Measurements from ENCODE around the gene RASSF3. TPM values are rescaled to one million over a fixed set of nuclear protein-coding genes. Genes with fewer than 3 reads are reported as not detected.
A peak's percentile ranks its signal among the peaks of the same experiment; 100 is the strongest.

Gene RASSF3
- total RNA-seq, 2 experiments from 2014 or later, result 81.3 to 83.7 TPM

DNA sequence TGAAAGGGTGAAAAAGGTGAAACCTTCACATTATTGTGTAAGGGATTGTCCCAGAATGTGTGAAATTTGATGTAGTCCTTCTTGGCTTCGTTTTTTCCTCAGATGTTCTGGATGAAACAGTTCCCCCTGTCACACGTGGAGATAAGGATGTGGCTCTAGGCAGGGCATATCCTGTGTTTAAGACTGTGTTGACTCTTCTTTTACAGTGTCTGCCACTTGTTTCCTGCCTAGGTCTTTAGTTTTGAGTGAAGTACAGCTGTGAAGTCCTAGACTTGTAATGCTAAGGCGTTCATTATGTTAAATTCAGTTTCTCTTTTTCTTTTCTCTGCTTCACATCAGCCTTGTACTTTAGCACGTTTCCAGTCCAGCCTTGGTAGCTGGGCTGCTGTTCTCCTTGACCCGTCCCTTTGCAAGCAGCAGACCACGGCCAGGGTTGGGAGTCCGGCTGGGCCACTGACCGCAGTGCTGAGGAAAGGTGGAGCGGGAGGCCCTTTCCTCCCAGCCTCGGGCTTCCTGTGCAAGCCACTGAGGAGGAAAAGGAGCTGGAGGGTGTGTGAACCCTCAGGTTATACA, 59.1 kb downstream of the RASSF3 start:
- Mint-ChIP-seq H3K36me3 (ENCODE audit: low read depth) (peaks cover 30% of the 10 kb centered on the region), H3K4me1 (peaks cover 92% of the 10 kb centered on the region), H3K27ac (peak overlapping the region; percentile 98), H3K4me3 (peak overlapping the region; percentile 82), H3K27me3 (no peaks in the 10 kb centered on the region), H3K9me3 (no peaks in the 10 kb centered on the region)
- peak; percentile 60 for DNase-seq
- ChIA-PET POLR2A (interaction anchor here (0.6 to 10.0 kb wide), 17 partner anchors 9 to 500 kb away, joined by 3 to 301 read pairs (median 4); partner anchors contain the start of genes LEMD3, RASSF3 and XPOT), CTCF (interaction anchor here (0.5 to 4.0 kb wide), 19 partner anchors 9 to 1589 kb away, joined by 3 to 92 read pairs (median 4); no protein-coding TSS in a partner anchor)

DNA sequence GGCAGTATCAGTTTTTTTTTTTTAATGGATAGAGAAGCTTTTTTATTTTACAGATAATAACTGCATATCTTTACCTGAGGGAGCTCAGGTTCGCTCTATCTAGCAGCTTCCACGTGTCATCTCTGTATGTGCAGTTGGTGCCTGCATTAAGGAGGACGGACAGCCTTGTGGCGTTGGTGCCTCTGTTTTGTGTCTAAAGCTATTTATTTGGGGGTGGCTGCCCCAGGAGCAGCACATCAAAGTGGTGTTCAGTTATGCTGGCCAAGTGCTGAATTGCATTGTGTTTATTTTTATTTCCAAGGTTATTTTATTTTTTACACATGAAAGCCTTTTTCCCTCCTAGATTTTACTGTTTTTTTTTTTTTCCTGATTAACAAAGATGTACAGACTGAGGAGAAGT, 59.7 kb downstream of the RASSF3 start:
- Mint-ChIP-seq H3K36me3 (ENCODE audit: low read depth) (peaks cover 30% of the 10 kb centered on the region), H3K27ac (peak overlapping the region; percentile 98), H3K27me3 (no peaks in the 10 kb centered on the region), H3K4me3 (peak overlapping the region; percentile 82), H3K4me1 (peaks cover 93% of the 10 kb centered on the region), H3K9me3 (no peaks in the 10 kb centered on the region)
- POLR2A ChIA-PET, result interaction anchor here (0.6 to 10.0 kb wide), 17 partner anchors 9 to 500 kb away, joined by 3 to 301 read pairs (median 4); partner anchors contain the start of genes LEMD3, RASSF3 and XPOT
- DNase-seq, result no peak
- CTCF ChIA-PET, result interaction anchor here (0.6 to 4.0 kb wide), 15 partner anchors 9 to 1589 kb away, joined by 3 to 92 read pairs (median 5); no protein-coding TSS in a partner anchor

DNA sequence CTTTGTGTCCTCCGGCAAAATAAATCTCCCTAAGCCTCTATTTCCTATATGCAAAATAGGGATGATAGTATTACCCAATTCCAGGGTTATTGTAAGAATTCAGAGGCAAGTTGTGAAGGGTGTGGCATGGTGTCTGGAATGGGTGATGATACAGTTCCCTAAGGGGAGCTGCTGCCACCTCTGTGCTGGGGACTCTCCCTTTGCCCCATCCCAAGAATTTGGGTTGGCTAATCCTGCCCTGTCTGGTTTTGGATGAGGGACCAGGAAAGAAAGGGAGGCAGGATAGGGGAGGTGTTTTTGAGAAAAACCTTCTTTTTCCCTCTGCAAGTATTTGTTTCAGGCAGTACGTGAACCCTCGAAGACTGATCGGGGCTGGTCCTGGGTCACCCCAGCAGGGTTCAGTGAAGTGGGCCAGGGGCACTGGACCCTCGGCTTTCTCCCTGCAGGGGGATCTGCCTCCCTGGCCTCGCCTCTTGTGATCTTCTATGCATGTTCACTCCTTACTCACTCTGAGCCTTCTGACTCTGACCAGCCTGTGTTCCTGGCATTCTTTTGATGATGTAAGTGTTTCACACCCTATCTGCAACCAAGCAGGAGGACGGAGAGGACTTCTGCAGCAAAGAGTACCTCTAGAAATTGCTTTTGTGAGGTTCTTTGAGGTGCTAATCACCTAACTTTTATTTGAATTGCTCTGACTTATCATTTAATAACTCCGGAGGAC, 60.8 kb downstream of the RASSF3 start:
- Mint-ChIP-seq H3K9me3 (no peaks in the 10 kb centered on the region), H3K4me1 (peaks cover 93% of the 10 kb centered on the region), H3K4me3 (peak overlapping the region; percentile 82), H3K27me3 (no peaks in the 10 kb centered on the region), H3K36me3 (ENCODE audit: low read depth) (peaks cover 33% of the 10 kb centered on the region), H3K27ac (peak overlapping the region; percentile 98)
- DNase-seq, result peak; percentile 41
- ChIA-PET CTCF (interaction anchor here (2.7 to 4.0 kb wide), 3 partner anchors 9 to 26 kb away, joined by 13 to 92 read pairs (median 32); no protein-coding TSS in a partner anchor), POLR2A (interaction anchor here (1.1 to 10.0 kb wide), 5 partner anchors 10 to 101 kb away, joined by 3 to 301 read pairs (median 38); partner anchors contain the start of gene RASSF3)

DNA sequence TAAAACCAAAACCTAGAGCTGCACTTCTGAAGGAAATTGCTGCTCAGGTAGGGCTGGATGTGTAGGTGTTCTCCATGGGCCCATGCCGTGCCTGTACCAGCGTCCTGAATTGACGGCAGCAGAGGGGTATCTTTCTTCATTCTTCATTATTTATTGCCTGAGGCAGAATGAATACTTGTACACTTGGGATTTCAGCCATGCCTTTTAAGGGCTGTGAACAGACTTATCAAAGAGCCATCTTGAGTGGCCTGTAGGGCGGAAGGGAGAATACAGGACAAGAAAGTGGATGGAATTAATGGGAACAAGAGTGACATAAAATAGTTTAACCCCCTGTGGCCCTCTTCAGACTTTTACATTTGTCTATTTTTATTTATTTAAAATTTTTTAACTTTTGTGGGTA, 61.4 kb downstream of the RASSF3 start:
- Mint-ChIP-seq H3K9me3 (no peaks in the 10 kb centered on the region), H3K4me1 (peaks cover 91% of the 10 kb centered on the region), H3K27ac (peak overlapping the region; percentile 98), H3K4me3 (peak overlapping the region; percentile 82), H3K27me3 (no peaks in the 10 kb centered on the region), H3K36me3 (ENCODE audit: low read depth) (peaks cover 31% of the 10 kb centered on the region)
- DNase-seq, result no peak
- POLR2A ChIA-PET, result interaction anchor here (1.0 to 10.0 kb wide), 3 partner anchors 9 to 109 kb away, joined by 3 to 301 read pairs (median 38); partner anchors contain the start of gene RASSF3
- CTCF ChIA-PET, result interaction anchor here (1.2 kb wide), 1 partner anchor 12 kb away, joined by 3 read pairs; no protein-coding TSS in a partner anchor

DNA sequence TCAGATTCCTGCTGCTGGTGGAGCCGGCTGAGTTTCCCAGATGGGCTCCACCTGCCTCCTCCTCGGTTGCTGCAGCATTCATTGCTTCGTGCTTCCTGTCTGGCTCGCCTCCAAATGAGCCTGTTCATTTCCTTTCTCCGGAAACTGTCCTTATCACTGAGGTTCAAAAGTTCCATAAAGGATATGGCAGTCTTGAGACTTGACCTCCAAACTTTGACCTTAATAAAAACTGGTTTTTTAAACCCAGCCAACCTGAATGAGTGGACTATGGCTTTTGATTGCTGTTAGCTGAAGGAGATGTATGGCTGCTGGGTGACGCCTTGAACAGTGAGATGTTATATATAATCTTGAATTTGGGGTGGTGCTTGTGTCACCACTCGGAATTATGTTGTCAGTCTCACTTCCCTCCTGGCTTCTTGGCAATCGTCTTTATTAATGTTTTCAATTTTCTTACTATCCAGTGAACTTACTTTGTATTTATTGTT, 62.7 kb downstream of the RASSF3 start:
- Mint-ChIP-seq H3K36me3 (ENCODE audit: low read depth) (peaks cover 35% of the 10 kb centered on the region), H3K4me3 (peak overlapping the region; percentile 33), H3K27ac (peak overlapping the region; percentile 99), H3K27me3 (no peaks in the 10 kb centered on the region), H3K9me3 (no peaks in the 10 kb centered on the region), H3K4me1 (peaks cover 91% of the 10 kb centered on the region)
- POLR2A ChIA-PET, result interaction anchor here (2.0 to 10.0 kb wide), 3 partner anchors 8 to 63 kb away, joined by 9 to 301 read pairs (median 38); partner anchors contain the start of gene RASSF3
- DNase-seq, result no peak
- CTCF ChIA-PET, result interaction anchor here (0.7 to 1.5 kb wide), 5 partner anchors 11 to 64 kb away, joined by 3 to 4 read pairs (median 3); no protein-coding TSS in a partner anchor

DNA sequence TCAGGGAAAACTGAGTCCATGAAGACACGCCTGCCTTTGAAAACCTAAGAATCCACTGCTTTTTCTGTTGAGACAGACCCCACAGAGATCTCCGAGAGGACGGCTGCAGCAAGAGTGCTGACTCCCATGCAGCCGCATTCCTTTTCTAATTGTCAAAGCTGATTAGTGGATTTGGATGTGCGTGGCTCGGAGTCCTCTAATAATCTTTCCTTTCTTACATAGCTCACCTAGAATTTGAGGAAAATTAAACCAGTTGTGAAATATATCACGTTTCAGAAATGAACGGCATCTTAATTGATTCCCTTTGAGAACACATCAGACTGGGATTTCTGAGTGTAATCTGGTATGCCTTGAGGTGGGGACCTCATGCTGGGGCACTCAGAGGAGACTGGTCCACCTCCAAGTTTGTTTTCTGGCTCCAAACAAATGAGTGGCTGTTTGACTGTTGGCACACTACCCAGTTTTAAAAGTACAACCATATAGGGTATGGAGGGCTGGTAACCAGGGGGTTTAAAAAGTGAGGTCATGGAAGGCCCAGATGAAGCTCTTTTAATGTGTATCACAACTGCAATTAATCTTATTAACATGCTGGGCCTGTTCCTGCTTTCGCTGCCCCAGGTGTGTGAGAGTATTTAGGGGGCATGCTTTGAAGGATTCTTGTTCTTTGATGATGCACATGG, 63.3 kb downstream of the RASSF3 start:
- DNase-seq, result no peak
- H3K36me3 Mint-ChIP-seq (ENCODE audit: low read depth), result peaks cover 32% of the 10 kb centered on the region
- no peak overlapping the region for H3K4me3 Mint-ChIP-seq
- ChIA-PET POLR2A (interaction anchor here (0.9 to 10.0 kb wide), 6 partner anchors 7 to 64 kb away, joined by 3 to 301 read pairs (median 7); partner anchors contain the start of gene RASSF3), CTCF (interaction anchor here (1.1 to 1.5 kb wide), 4 partner anchors 13 to 65 kb away, joined by 3 to 4 read pairs (median 4); no protein-coding TSS in a partner anchor)
- H3K27me3 Mint-ChIP-seq, result no peaks in the 10 kb centered on the region
- no peaks in the 10 kb centered on the region for H3K9me3 Mint-ChIP-seq
- H3K4me1 Mint-ChIP-seq, result peaks cover 92% of the 10 kb centered on the region
- H3K27ac Mint-ChIP-seq, result peak overlapping the region; percentile 99

DNA sequence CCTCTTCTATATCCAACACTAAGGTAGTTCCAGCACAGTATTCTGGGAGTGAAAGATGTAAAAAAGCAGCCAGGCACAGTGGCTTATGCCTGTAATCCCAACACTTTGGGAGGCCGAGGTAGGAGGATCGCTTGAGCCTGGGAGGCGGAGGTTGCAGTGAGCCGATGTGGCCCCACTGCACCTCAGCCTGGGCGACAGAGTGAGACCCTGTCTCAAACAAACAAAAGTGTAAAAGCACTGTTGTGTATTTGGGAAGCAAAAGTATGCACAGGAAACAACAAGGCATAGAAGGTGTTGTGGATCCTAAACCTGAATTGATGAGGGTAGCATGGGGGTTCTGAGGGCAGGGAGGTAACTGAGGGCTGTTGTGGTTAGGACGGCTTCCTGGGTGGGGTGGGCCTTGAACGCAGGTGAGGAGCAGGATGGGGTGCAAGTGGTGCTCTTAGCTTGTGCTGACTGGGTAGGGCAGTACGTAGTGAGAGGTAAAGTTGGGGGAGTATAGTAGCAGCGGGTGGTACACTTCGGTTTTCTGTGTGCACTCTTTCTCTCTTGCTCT, 64.2 kb downstream of the RASSF3 start:
- H3K4me1 Mint-ChIP-seq, result peaks cover 92% of the 10 kb centered on the region
- DNase-seq, result peak; percentile 72
- H3K9me3 Mint-ChIP-seq, result no peaks in the 10 kb centered on the region
- H3K36me3 Mint-ChIP-seq (ENCODE audit: low read depth), result peaks cover 32% of the 10 kb centered on the region
- ChIA-PET CTCF (interaction anchor here (1.1 to 1.4 kb wide), 3 partner anchors 14 to 64 kb away, joined by 3 to 4 read pairs (median 3); no protein-coding TSS in a partner anchor), POLR2A (interaction anchor here (0.9 to 10.0 kb wide), 6 partner anchors 6 to 65 kb away, joined by 3 to 301 read pairs (median 7); partner anchors contain the start of gene RASSF3)
- peak overlapping the region; percentile 99 for H3K27ac Mint-ChIP-seq
- peak overlapping the region; percentile 73 for H3K4me3 Mint-ChIP-seq
- no peaks in the 10 kb centered on the region for H3K27me3 Mint-ChIP-seq

DNA sequence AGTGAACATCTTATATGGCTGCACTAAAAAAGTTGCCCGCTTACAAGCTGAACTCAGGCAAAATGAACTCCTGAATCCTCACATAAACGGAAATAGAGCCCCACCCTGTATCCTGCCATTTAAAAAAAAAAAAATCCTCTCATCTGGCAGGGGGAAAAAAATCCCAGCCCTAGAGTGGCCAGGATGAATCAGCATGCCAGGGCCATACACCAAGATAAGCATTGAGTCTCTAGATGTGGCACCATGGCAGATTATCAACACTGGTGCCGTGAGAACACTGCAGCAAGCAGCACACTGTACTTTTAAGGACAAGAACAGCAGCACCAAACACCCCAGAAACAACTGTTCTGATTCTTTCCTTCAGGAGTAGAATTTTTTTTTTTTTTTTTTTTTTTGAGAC, 65.5 kb downstream of the RASSF3 start:
- DNase-seq, result no peak
- Mint-ChIP-seq H3K27ac (peak overlapping the region; percentile 99), H3K9me3 (no peaks in the 10 kb centered on the region), H3K4me1 (peaks cover 93% of the 10 kb centered on the region), H3K27me3 (no peaks in the 10 kb centered on the region), H3K36me3 (ENCODE audit: low read depth) (peaks cover 32% of the 10 kb centered on the region), H3K4me3 (peak overlapping the region; percentile 5)
- ChIA-PET CTCF (interaction anchor here (1.2 kb wide), 1 partner anchor 13 kb away, joined by 3 read pairs; no protein-coding TSS in a partner anchor), POLR2A (interaction anchor here (0.6 to 10.5 kb wide), 4 partner anchors 6 to 66 kb away, joined by 3 to 301 read pairs (median 21); partner anchors contain the start of gene RASSF3)

DNA sequence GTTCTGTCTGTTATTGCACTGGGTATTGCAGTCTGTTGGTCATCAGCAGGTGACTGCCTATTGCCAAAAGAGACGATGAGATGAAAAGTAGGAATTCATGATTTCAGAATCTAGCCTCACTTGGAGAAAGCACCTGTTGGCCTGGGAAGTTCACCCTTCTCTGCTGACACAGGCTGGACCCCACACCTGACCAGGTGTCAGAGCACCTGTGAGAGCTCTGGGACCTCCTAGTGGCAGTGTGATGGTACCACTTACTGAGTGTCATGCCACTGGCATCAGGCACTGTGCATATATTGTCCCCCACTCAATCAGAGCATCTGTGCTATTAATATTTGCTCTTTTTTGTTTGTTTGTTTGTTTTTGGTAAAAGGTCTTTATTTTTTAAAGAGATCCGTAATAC, 68.0 kb downstream of the RASSF3 start:
- no peaks in the 10 kb centered on the region for H3K27me3 Mint-ChIP-seq
- peaks cover 36% of the 10 kb centered on the region for H3K36me3 Mint-ChIP-seq (ENCODE audit: low read depth)
- ChIA-PET CTCF (interaction anchor here (1.4 to 9.3 kb wide), 8 partner anchors 9 to 129 kb away, joined by 3 to 92 read pairs (median 10); no protein-coding TSS in a partner anchor), POLR2A (interaction anchor here (0.7 to 10.5 kb wide), 10 partner anchors 8 to 491 kb away, joined by 3 to 301 read pairs (median 6); partner anchors contain the start of genes LEMD3 and RASSF3)
- DNase-seq, result no peak
- peak overlapping the region; percentile 95 for H3K27ac Mint-ChIP-seq
- no peaks in the 10 kb centered on the region for H3K9me3 Mint-ChIP-seq
- H3K4me3 Mint-ChIP-seq, result no peak overlapping the region
- peaks cover 95% of the 10 kb centered on the region for H3K4me1 Mint-ChIP-seq

DNA sequence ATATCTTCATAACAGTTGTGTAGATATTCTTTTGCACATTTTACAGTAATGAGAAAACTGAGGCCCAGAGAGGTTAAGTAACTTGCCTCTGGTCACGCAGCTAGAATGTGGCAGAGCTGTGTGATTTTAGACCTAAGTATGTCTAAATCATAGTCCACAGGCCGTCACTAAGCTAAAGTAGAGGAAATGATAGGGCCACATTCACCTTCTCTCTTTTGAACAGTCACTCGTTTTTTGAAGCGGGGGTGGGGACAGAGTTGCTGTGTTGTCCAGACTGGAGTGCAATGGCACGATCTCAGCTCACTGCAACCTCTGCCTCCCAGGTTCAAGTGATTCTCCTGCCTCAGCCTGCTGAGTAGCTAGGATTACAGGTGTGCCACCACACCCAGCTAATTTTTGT, 68.5 kb downstream of the RASSF3 start:
- Mint-ChIP-seq H3K4me3 (no peak overlapping the region), H3K27me3 (no peaks in the 10 kb centered on the region), H3K9me3 (no peaks in the 10 kb centered on the region), H3K4me1 (peaks cover 95% of the 10 kb centered on the region), H3K36me3 (ENCODE audit: low read depth) (peaks cover 39% of the 10 kb centered on the region), H3K27ac (peak overlapping the region; percentile 95)
- CTCF ChIA-PET, result interaction anchor here (0.7 to 9.3 kb wide), 10 partner anchors 10 to 175 kb away, joined by 3 to 92 read pairs (median 8); no protein-coding TSS in a partner anchor
- DNase-seq, result peak; percentile 47
- POLR2A ChIA-PET, result interaction anchor here (0.7 to 10.5 kb wide), 11 partner anchors 9 to 107 kb away, joined by 3 to 301 read pairs (median 6); partner anchors contain the start of gene RASSF3

DNA sequence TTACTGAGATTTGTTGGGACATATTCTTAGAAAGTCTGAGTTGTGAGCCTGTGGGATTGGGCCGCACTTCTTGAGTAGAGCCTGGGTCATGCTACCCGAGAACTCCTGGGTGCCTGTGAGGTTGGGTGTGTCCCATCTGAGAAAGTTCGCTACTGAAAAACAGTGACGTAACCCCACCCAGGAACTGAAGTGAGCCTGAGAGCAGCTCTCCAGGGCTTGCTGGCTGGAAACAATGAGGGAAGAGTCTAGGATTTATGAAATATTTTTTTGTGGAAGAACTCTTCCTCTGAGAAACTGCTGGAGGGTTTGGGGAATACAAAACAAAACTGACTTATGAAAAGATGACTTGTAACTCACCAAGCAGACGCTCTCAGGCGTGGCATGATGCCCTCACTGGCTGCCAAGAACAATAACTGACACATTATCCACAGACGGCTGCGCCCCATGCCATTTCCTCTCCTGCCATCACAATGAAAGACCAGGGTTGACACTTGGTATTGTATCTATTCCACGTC, 69.2 kb downstream of the RASSF3 start:
- Mint-ChIP-seq H3K27me3 (no peaks in the 10 kb centered on the region), H3K9me3 (no peaks in the 10 kb centered on the region), H3K27ac (peak overlapping the region; percentile 95), H3K4me1 (peaks cover 95% of the 10 kb centered on the region), H3K4me3 (peak overlapping the region; percentile 62), H3K36me3 (ENCODE audit: low read depth) (peaks cover 40% of the 10 kb centered on the region)
- ChIA-PET POLR2A (interaction anchor here (1.1 to 10.5 kb wide), 10 partner anchors 9 to 490 kb away, joined by 3 to 301 read pairs (median 10); partner anchors contain the start of genes LEMD3 and RASSF3), CTCF (interaction anchor here (0.5 to 9.3 kb wide), 10 partner anchors 11 to 105 kb away, joined by 3 to 92 read pairs (median 8); no protein-coding TSS in a partner anchor)
- peak; percentile 73 for DNase-seq

Data from activated CD4-positive, alpha-beta memory T cell treated with anti-CD3 and anti-CD28 coated beads, Interleukin-2, amount 10 ng/mL, durations not matched to agents 7 days and 5 days (primary cell).